ENCODE results near the gene UVRAG.
"Not testable (repeated sequence)": the region's sequence is repeated elsewhere in the genome, so short reads cannot be mapped to it uniquely, and the experiment has no call there.

The UVRAG gene

GRCh38 chr11:76030968-76031590 is 216.1 kb downstream of the UVRAG start:
- no peak overlapping the region for H3K27ac ChIP-seq
- H3K4me3 ChIP-seq, result no peak overlapping the region

GRCh38 chr11:76033699-76034098 is 218.7 kb downstream of the UVRAG start:
- H3K27ac ChIP-seq, result no peak overlapping the region
- no peak overlapping the region for H3K4me3 ChIP-seq

GRCh38 chr11:76035020-76035419 is 220.0 kb downstream of the UVRAG start:
- Histone ChIP-seq H3K27ac (no peak overlapping the region), H3K4me3 (no peak overlapping the region)

GRCh38 chr11:76038608-76039007 is 223.6 kb downstream of the UVRAG start:
- Histone ChIP-seq H3K27ac (no peak overlapping the region), H3K4me3 (no peak overlapping the region)

GRCh38 chr11:76041208-76041607 is 226.2 kb downstream of the UVRAG start:
- Histone ChIP-seq H3K27ac (no peak overlapping the region), H3K4me3 (no peak overlapping the region)

GRCh38 chr11:76044750-76045320 is 229.8 kb downstream of the UVRAG start:
- H3K27ac ChIP-seq, result no peak overlapping the region

GRCh38 chr11:76047231-76047630 is 232.2 kb downstream of the UVRAG start:
- no peak overlapping the region for H3K27ac ChIP-seq

More at GRCh38 chr11:76044750-76045320, 229.8 kb downstream of the UVRAG start:
- no peak overlapping the region for H3K4me3 ChIP-seq

GRCh38 chr11:76047766-76048165 is 232.8 kb downstream of the UVRAG start:
- H3K27ac ChIP-seq, result no peak overlapping the region
- no peak overlapping the region for H3K4me3 ChIP-seq

More at GRCh38 chr11:76047231-76047630, 232.2 kb downstream of the UVRAG start:
- no peak overlapping the region for H3K4me3 ChIP-seq

GRCh38 chr11:76048763-76049162 is 233.8 kb downstream of the UVRAG start:
- no peak overlapping the region for H3K4me3 ChIP-seq
- no peak overlapping the region for H3K27ac ChIP-seq

- Histone ChIP-seq H3K4me3 (no peak overlapping the region), H3K27ac (no peak overlapping the region)
These were observed 234.5 kb downstream of the UVRAG start for GRCh38 chr11:76049511-76049910.

GRCh38 chr11:76051937-76052336 is 236.9 kb downstream of the UVRAG start:
- no peak overlapping the region for H3K27ac ChIP-seq
- H3K4me3 ChIP-seq, result no peak overlapping the region

GRCh38 chr11:76054330-76054729 is 239.3 kb downstream of the UVRAG start:
- H3K27ac ChIP-seq, result no peak overlapping the region
- H3K4me3 ChIP-seq, result no peak overlapping the region

- no peak overlapping the region for H3K27ac ChIP-seq
- no peak overlapping the region for H3K4me3 ChIP-seq
These were observed 241.9 kb downstream of the UVRAG start for GRCh38 chr11:76056876-76057275.

GRCh38 chr11:76060475-76061036 is 245.5 kb downstream of the UVRAG start:
- H3K4me3 ChIP-seq, H3K27ac ChIP-seq: not testable (repeated sequence)

- Histone ChIP-seq H3K27ac (no peak overlapping the region), H3K4me3 (no peak overlapping the region)
These were observed 247.7 kb downstream of the UVRAG start for GRCh38 chr11:76062733-76063132.

- Histone ChIP-seq H3K27ac (no peak overlapping the region), H3K4me3 (no peak overlapping the region)
These were observed 249.2 kb downstream of the UVRAG start for GRCh38 chr11:76064192-76064591.

GRCh38 chr11:76067099-76067498 is 252.1 kb downstream of the UVRAG start:
- no peak overlapping the region for H3K4me3 ChIP-seq
- H3K27ac ChIP-seq, result no peak overlapping the region

- no peak overlapping the region for H3K27ac ChIP-seq
These were observed 254.0 kb downstream of the UVRAG start for GRCh38 chr11:76069001-76069400.

GRCh38 chr11:76071090-76071489 is 256.1 kb downstream of the UVRAG start:
- Histone ChIP-seq H3K4me3 (no peak overlapping the region), H3K27ac (no peak overlapping the region)

More at GRCh38 chr11:76069001-76069400, 254.0 kb downstream of the UVRAG start:
- H3K4me3 ChIP-seq, result no peak overlapping the region

GRCh38 chr11:76073724-76074123 is 258.7 kb downstream of the UVRAG start:
- no peak overlapping the region for H3K4me3 ChIP-seq
- H3K27ac ChIP-seq, result peak overlapping the region in 4 of 21 experiments; percentile 0 to 33 (median 16)
